ENCODE results near the gene TPM4. TPM values are rescaled to one million over a fixed set of nuclear protein-coding genes. Genes with fewer than 3 reads are reported as not detected.
"Not testable (repeated sequence)": the region's sequence is repeated elsewhere in the genome, so short reads cannot be mapped to it uniquely, and the experiment has no call there.

TPM4 gene
- 86.0 TPM for total RNA-seq

- DNase-seq (ENCODE audit: low spot score in 2 of 2) (peak; percentile 86 to 93), FAIRE-seq (no peak)
These were observed at the start of gene TPM4 for GRCh38 chr19:16076154-16076957. TSS of gene TPM4 (plus strand) at chr19:16076495. CDS start at chr19:16076566, 71 bp downstream.

- no peak for DNase-seq (ENCODE audit: low spot score in 2 of 2)
- no peak for FAIRE-seq
These were observed 49.5 kb upstream of the TPM4 start for GRCh38 chr19:16026756-16027155.

GRCh38 chr19:16027528-16027927 is 48.8 kb upstream of the TPM4 start:
- DNase-seq (ENCODE audit: low spot score in 2 of 2) (no peak), FAIRE-seq (no peak)

- not testable (repeated sequence) for FAIRE-seq; DNase-seq (ENCODE audit: low spot score in 2 of 2)
These were observed 46.1 kb upstream of the TPM4 start for GRCh38 chr19:16030155-16030554.

GRCh38 chr19:16030964-16031871 is 45.1 kb upstream of the TPM4 start:
- DNase-seq (ENCODE audit: low spot score in 2 of 2) (no peak), FAIRE-seq (no peak)

- DNase-seq (ENCODE audit: low spot score in 2 of 2) (no peak), FAIRE-seq (no peak)
These were observed 44.5 kb upstream of the TPM4 start for GRCh38 chr19:16031872-16032200.

GRCh38 chr19:16032509-16033135 is 43.7 kb upstream of the TPM4 start:
- no peak for DNase-seq (ENCODE audit: low spot score in 2 of 2)
- FAIRE-seq, result no peak

- FAIRE-seq (no peak), DNase-seq (ENCODE audit: low spot score in 2 of 2) (no peak)
These were observed 43.2 kb upstream of the TPM4 start for GRCh38 chr19:16033136-16033530.

- FAIRE-seq, result no peak
- no peak for DNase-seq (ENCODE audit: low spot score in 2 of 2)
These were observed 42.6 kb upstream of the TPM4 start for GRCh38 chr19:16033721-16034120.

GRCh38 chr19:16034180-16034579 is 42.1 kb upstream of the TPM4 start:
- FAIRE-seq (no peak), DNase-seq (ENCODE audit: low spot score in 2 of 2) (no peak)

GRCh38 chr19:16034958-16035560 is 41.2 kb upstream of the TPM4 start:
- FAIRE-seq (no peak), DNase-seq (ENCODE audit: low spot score in 2 of 2) (no peak)

GRCh38 chr19:16035601-16036297 is 40.5 kb upstream of the TPM4 start:
- FAIRE-seq (no peak), DNase-seq (ENCODE audit: low spot score in 2 of 2) (no peak)

- DNase-seq (ENCODE audit: low spot score in 2 of 2) (no peak), FAIRE-seq (no peak)
These were observed 39.8 kb upstream of the TPM4 start for GRCh38 chr19:16036397-16036925.

GRCh38 chr19:16036941-16037340 is 39.4 kb upstream of the TPM4 start:
- no peak for DNase-seq (ENCODE audit: low spot score in 2 of 2)
- no peak for FAIRE-seq

- no peak for DNase-seq (ENCODE audit: low spot score in 2 of 2)
- FAIRE-seq, result no peak
These were observed 38.7 kb upstream of the TPM4 start for GRCh38 chr19:16037424-16038195.

- FAIRE-seq, result no peak
- no peak for DNase-seq (ENCODE audit: low spot score in 2 of 2)
These were observed 38.0 kb upstream of the TPM4 start for GRCh38 chr19:16038196-16038695.

- no peak for FAIRE-seq
These were observed 37.2 kb upstream of the TPM4 start for GRCh38 chr19:16039081-16039480.

GRCh38 chr19:16039545-16039944 is 36.8 kb upstream of the TPM4 start:
- no peak for FAIRE-seq
- no peak for DNase-seq (ENCODE audit: low spot score in 2 of 2)

More at GRCh38 chr19:16039081-16039480, 37.2 kb upstream of the TPM4 start:
- no peak for DNase-seq (ENCODE audit: low spot score in 2 of 2)

GRCh38 chr19:16040642-16041041 is 35.7 kb upstream of the TPM4 start:
- FAIRE-seq, result no peak
- DNase-seq (ENCODE audit: low spot score in 2 of 2), result no peak
